Fibroblast of lung (primary cell): ENCODE results near the gene MACROD2.

Experiments used
- EZH2 ChIP-seq: IDR thresholded peaks from 2 replicates; pipeline ENCODE4 v1.5.1; 2012; ENCODE audit warnings: low read length, control low read depth, mild to moderate bottlenecking; ENCODE audit errors: missing control alignments
- TF ChIP-seq, protein P1 (sequence below), 2 donors: IDR thresholded peaks in 1 of 2; conservative IDR thresholded peaks in 1 of 2; 1 replicate in 1 of 2; 2 replicates in 1 of 2; pipeline ENCODE4 v1.5.1; 2011 to 2012; ENCODE audit warnings: low read length in 2 of 2, control low read depth in 1 of 2, inconsistent platforms in 1 of 2, low read depth in 1 of 2, mild to moderate bottlenecking in 1 of 2

- TF ChIP-seq, protein P1, sequence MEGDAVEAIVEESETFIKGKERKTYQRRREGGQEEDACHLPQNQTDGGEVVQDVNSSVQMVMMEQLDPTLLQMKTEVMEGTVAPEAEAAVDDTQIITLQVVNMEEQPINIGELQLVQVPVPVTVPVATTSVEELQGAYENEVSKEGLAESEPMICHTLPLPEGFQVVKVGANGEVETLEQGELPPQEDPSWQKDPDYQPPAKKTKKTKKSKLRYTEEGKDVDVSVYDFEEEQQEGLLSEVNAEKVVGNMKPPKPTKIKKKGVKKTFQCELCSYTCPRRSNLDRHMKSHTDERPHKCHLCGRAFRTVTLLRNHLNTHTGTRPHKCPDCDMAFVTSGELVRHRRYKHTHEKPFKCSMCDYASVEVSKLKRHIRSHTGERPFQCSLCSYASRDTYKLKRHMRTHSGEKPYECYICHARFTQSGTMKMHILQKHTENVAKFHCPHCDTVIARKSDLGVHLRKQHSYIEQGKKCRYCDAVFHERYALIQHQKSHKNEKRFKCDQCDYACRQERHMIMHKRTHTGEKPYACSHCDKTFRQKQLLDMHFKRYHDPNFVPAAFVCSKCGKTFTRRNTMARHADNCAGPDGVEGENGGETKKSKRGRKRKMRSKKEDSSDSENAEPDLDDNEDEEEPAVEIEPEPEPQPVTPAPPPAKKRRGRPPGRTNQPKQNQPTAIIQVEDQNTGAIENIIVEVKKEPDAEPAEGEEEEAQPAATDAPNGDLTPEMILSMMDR (conservative IDR thresholded peaks at IDR 0.05 in 1 of 2, IDR thresholded peaks at IDR 0.05 in 1 of 2; ENCODE audit: low read depth in 1 of 2, low read length in 2 of 2) = no peak
- TF ChIP-seq EZH2 = no peak
Measured at GRCh38 chr20:15191082-15191723, 1195.9 kb downstream of the MACROD2 start.
